Neural cell (in vitro differentiated cells): ENCODE measurements around the gene YPEL1. TPM values are rescaled to one million over a fixed set of nuclear protein-coding genes. Genes with fewer than 3 reads are reported as not detected.

Experiments
- H2AFZ ChIP-seq: fragments of 200-600, 300-800 bp; sonication (generic), shearing (Covaris generic); 2 replicates; pipeline ENCODE4 v1.6.0; 2014; ENCODE audit warnings: low read depth, mild to moderate bottlenecking, antibody characterized with exemption, low read length, moderate library complexity
- H3F3A ChIP-seq: fragments of 200-600 bp; shearing (Covaris generic); 2 replicates; pipeline ENCODE4 v1.6.1; 2016; ENCODE audit warnings: mild to moderate bottlenecking, moderate library complexity, mixed read lengths, antibody characterized with exemption, low read length; ENCODE audit not compliant: insufficient read depth, poor library complexity, severe bottlenecking
- H3K27ac ChIP-seq: fragments of 200-600, 300-800 bp; sonication (generic), shearing (Covaris generic); 2 replicates; pipeline ENCODE4 v1.5.1; 2014; ENCODE audit warnings: mild to moderate bottlenecking, low read length, moderate library complexity
- H3K27me3 ChIP-seq: fragments of 300-800, 200-600 bp; sonication (generic), shearing (Covaris generic); 2 replicates; pipeline ENCODE4 v1.6.0; 2014; ENCODE audit warnings: mild to moderate bottlenecking, low read depth, low read length, moderate library complexity; ENCODE audit not compliant: insufficient read depth
- H3K36me3 ChIP-seq: fragments of 300-800, 200-600 bp; sonication (generic), shearing (Covaris generic); 2 replicates; pipeline ENCODE4 v1.5.1; 2014; ENCODE audit warnings: mild to moderate bottlenecking, antibody characterized with exemption, low read length, moderate library complexity; ENCODE audit not compliant: insufficient read depth
- H3K4me2 ChIP-seq: fragments of 300-800, 200-600 bp; sonication (generic), shearing (Covaris generic); 2 replicates; pipeline ENCODE4 v1.6.0; 2014; ENCODE audit warnings: mild to moderate bottlenecking, low read length
- H3K4me3 ChIP-seq: fragments of 300-800, 200-600 bp; sonication (generic), shearing (Covaris generic); 2 replicates; pipeline ENCODE4 v1.5.1; 2014; ENCODE audit warnings: mild to moderate bottlenecking, low read length, moderate library complexity
- H3K79me2 ChIP-seq: fragments of 200-600 bp; shearing (Covaris generic); replicated peaks from 2 replicates; pipeline ENCODE4 v1.6.0; 2014; ENCODE audit warnings: mild to moderate bottlenecking, low read length, moderate library complexity; ENCODE audit not compliant: insufficient read depth
- H3K9ac ChIP-seq: fragments of 300-800, 200-600 bp; sonication (generic), shearing (Covaris generic); 2 replicates; pipeline ENCODE4 v1.6.1; 2016; ENCODE audit warnings: mild to moderate bottlenecking, low read length, mixed read lengths
- H3K9me2 ChIP-seq: fragments of 200-600 bp; shearing (Covaris generic); 2 replicates; pipeline ENCODE4 v1.6.1; 2016; ENCODE audit warnings: mild to moderate bottlenecking, low read length, mixed read lengths; ENCODE audit not compliant: insufficient read depth
- H3K9me3 ChIP-seq: fragments of 200-600, 300-800 bp; sonication (generic), shearing (Covaris generic); 2 replicates; pipeline ENCODE4 v1.6.1; 2016; ENCODE audit warnings: mild to moderate bottlenecking, mixed run types, low read length, moderate library complexity, mixed read lengths
- H4K20me1 ChIP-seq: fragments of 200-600 bp; shearing (Covaris generic); 2 replicates; pipeline ENCODE4 v1.6.1; 2016; ENCODE audit warnings: mild to moderate bottlenecking, mixed run types; ENCODE audit not compliant: insufficient read depth
- CTCF ChIP-seq: fragments of 450-650 bp; IDR thresholded peaks from 2 replicates; pipeline ENCODE4 v1.5.1; 2014; ENCODE audit warnings: antibody characterized with exemption, mild to moderate bottlenecking, moderate library complexity; ENCODE audit not compliant: poor library complexity, severe bottlenecking
- EP300 ChIP-seq: fragments of 450-650 bp; conservative IDR thresholded peaks from 2 replicates; pipeline ENCODE4 v1.6.1; 2014; ENCODE audit warnings: antibody characterized with exemption, mild to moderate bottlenecking, moderate library complexity; ENCODE audit not compliant: poor library complexity, severe bottlenecking
- EZH2 ChIP-seq: fragments of 200-600, 300-800 bp; shearing (Covaris generic), sonication (generic); IDR thresholded peaks from 2 replicates; pipeline ENCODE4 v1.6.1; 2014; ENCODE audit warnings: antibody characterized with exemption, low read length, borderline replicate concordance, mild to moderate bottlenecking; ENCODE audit not compliant: insufficient read depth, poor library complexity, severe bottlenecking
- MXI1 ChIP-seq: fragments of 450-650 bp; conservative IDR thresholded peaks from 2 replicates; pipeline ENCODE4 v1.6.1; 2014; ENCODE audit warnings: antibody characterized with exemption, mild to moderate bottlenecking; ENCODE audit not compliant: poor library complexity, severe bottlenecking
- POLR2AphosphoS5 ChIP-seq: IDR thresholded peaks from 2 replicates; pipeline ENCODE4 v1.6.1; 2012
- RAD21 ChIP-seq: fragments of 450-650 bp; conservative IDR thresholded peaks from 2 replicates; pipeline ENCODE4 v1.6.1; 2014; ENCODE audit warnings: antibody characterized with exemption, mild to moderate bottlenecking, moderate library complexity
- REST ChIP-seq: IDR thresholded peaks from 2 replicates; pipeline ENCODE4 v1.6.1; 2012; ENCODE audit warnings: borderline replicate concordance
- SMC3 ChIP-seq: fragments of 450-650 bp; conservative IDR thresholded peaks from 2 replicates; pipeline ENCODE4 v1.6.1; 2014; ENCODE audit warnings: antibody characterized with exemption, mild to moderate bottlenecking, moderate library complexity; ENCODE audit not compliant: poor library complexity
- TAF1 ChIP-seq: IDR thresholded peaks from 2 replicates; pipeline ENCODE4 v1.6.1; 2012; ENCODE audit warnings: low read depth
- polyA plus RNA-seq: library from polyadenylated mRNA; depleted of rRNA; stranded (reverse); fragments of >200 nt; gene quantifications from 2 replicates; pipeline ENCODE4 v1.2.3, GENCODE V29; 2014

The YPEL1 gene
- polyA plus RNA-seq, 1 donor from 2014 or later: 38.0 TPM

GRCh38 chr22:21683401-21683811 is 52.2 kb downstream of the YPEL1 start (continued):
- no peak for TF ChIP-seq POLR2AphosphoS5
- no peak for TF ChIP-seq EZH2
- no peak for TF ChIP-seq EP300

GRCh38 chr22:21682385-21683175 is 53.0 kb downstream of the YPEL1 start:
- H3K27ac ChIP-seq: no peak overlapping the region
- no peaks in the 10 kb centered on the region for H3K36me3 ChIP-seq

More at GRCh38 chr22:21682385-21683175, 53.0 kb downstream of the YPEL1 start:
- H2AFZ ChIP-seq: no peak overlapping the region
- no peaks in the 10 kb centered on the region for H3F3A ChIP-seq
- H3K79me2 ChIP-seq: no peaks in the 10 kb centered on the region
- no peaks in the 10 kb centered on the region for H3K27me3 ChIP-seq
- H3K9me2 ChIP-seq: no peaks in the 10 kb centered on the region
- no peaks in the 10 kb centered on the region for H4K20me1 ChIP-seq
- TF ChIP-seq CTCF (no peak), REST (no peak), POLR2AphosphoS5 (no peak), RAD21 (no peak), EZH2 (no peak), SMC3 (no peak), TAF1 (no peak), EP300 (no peak), MXI1 (no peak)
- H3K9me3 ChIP-seq: no peaks in the 10 kb centered on the region
- no peak overlapping the region for H3K4me3 ChIP-seq
- no peak overlapping the region for H3K4me2 ChIP-seq
- H3K9ac ChIP-seq: no peak overlapping the region
